NK-92 (cell line): ENCODE results near the gene RPS3.

Experiments used
- DNase-seq: peaks from one replicate; lab custom pipeline; 2025; ENCODE audit not compliant: unreplicated experiment; lab: John Stamatoyannopoulos, UW

RPS3 gene

GRCh38 chr11:75413864-75414263 is 14.5 kb downstream of the RPS3 start:
- no peak for DNase-seq

- no peak for DNase-seq
Measured at GRCh38 chr11:75420224-75421034, 21.1 kb downstream of the RPS3 start.

- no peak for DNase-seq
Measured at GRCh38 chr11:75421035-75421602, 21.8 kb downstream of the RPS3 start.

GRCh38 chr11:75421902-75422247 is 22.6 kb downstream of the RPS3 start:
- no peak for DNase-seq

GRCh38 chr11:75422248-75423231 is 23.2 kb downstream of the RPS3 start:
- no peak for DNase-seq

- DNase-seq, result no peak
Measured at GRCh38 chr11:75423721-75424120, 24.4 kb downstream of the RPS3 start.

GRCh38 chr11:75424396-75424795 is 25.1 kb downstream of the RPS3 start:
- DNase-seq, result no peak

- DNase-seq, result no peak
Measured at GRCh38 chr11:75425422-75425821, 26.1 kb downstream of the RPS3 start.

- no peak for DNase-seq
Measured at GRCh38 chr11:75426720-75427086, 27.4 kb downstream of the RPS3 start.

- no peak for DNase-seq
Measured at GRCh38 chr11:75427181-75427580, 27.9 kb downstream of the RPS3 start.

- no peak for DNase-seq
Measured at GRCh38 chr11:75428281-75428724, 29.0 kb downstream of the RPS3 start.

- DNase-seq, result no peak
Measured at GRCh38 chr11:75428989-75429640, 29.8 kb downstream of the RPS3 start.

GRCh38 chr11:75429641-75429901 is 30.3 kb downstream of the RPS3 start:
- DNase-seq, result no peak

GRCh38 chr11:75429902-75430713 is 30.8 kb downstream of the RPS3 start:
- no peak for DNase-seq

- DNase-seq, result no peak
Measured at GRCh38 chr11:75430714-75431532, 31.6 kb downstream of the RPS3 start.

GRCh38 chr11:75431533-75432525 is 32.5 kb downstream of the RPS3 start:
- no peak for DNase-seq

- DNase-seq, result no peak
Measured at GRCh38 chr11:75432911-75433321, 33.6 kb downstream of the RPS3 start, which contains the start of gene KLHL35. KLHL35 (minus strand) TSS chr11:75433203; CDS start chr11:75430629, 2,574 bp downstream.

GRCh38 chr11:75433443-75433842 is 34.1 kb downstream of the RPS3 start:
- no peak for DNase-seq
